SK-N-SH treated with all-trans-retinoic acid at 6 μM for 48 hours (cell line): Measurements from ENCODE around the gene PAN2.

Experiments
- BACH2 ChIP-seq: fragments of 250-450 bp; sonication (Bioruptor Pico); IDR thresholded peaks from 2 replicates; pipeline ENCODE4 v1.9.0; 2021; ENCODE audit warnings: mild to moderate bottlenecking, borderline replicate concordance
- PATZ1 ChIP-seq: fragments of 250-450 bp; sonication (Bioruptor Pico); IDR thresholded peaks from 2 replicates; pipeline ENCODE4 v1.8.0; 2020; ENCODE audit warnings: mild to moderate bottlenecking, moderate library complexity, borderline replicate concordance

- TF ChIP-seq PATZ1 (CRISPR knock-in tag) = no peak
- no peak for TF ChIP-seq BACH2 (CRISPR knock-in tag)
These were observed 51.2 kb downstream of the PAN2 start for GRCh38 chr12:56282579-56282978.
